Neuronal stem cell (in vitro differentiated cells): Measurements from ENCODE around the gene SLC7A5.
A peak's percentile ranks its signal among the peaks of the same experiment; 100 is the strongest.
"Not testable (repeated sequence)": the region's sequence is repeated elsewhere in the genome, so short reads cannot be mapped to it uniquely, and the experiment has no call there.

Experiments used
- DNase-seq: peaks from one replicate; pipeline ENCODE4 v3.0.0-alpha.2; 2013; ENCODE audit warnings: low spot score
- H2AFZ ChIP-seq: one replicate; pipeline ENCODE4 v1.6.1; 2013; ENCODE audit warnings: mild to moderate bottlenecking, low read length, inconsistent platforms
- H2AK5ac ChIP-seq: 2 replicates; pipeline ENCODE4 v1.6.1; 2013; ENCODE audit warnings: low read depth, mild to moderate bottlenecking, inconsistent platforms, low read length, moderate library complexity, mixed read lengths
- H2BK120ac ChIP-seq: 2 replicates; pipeline ENCODE4 v1.6.1; 2013; ENCODE audit warnings: low read depth, mild to moderate bottlenecking, inconsistent platforms, low read length, moderate library complexity, mixed read lengths
- H2BK12ac ChIP-seq: one replicate; pipeline ENCODE4 v1.6.1; 2013; ENCODE audit warnings: low read length, inconsistent platforms
- H2BK15ac ChIP-seq: 2 replicates; pipeline ENCODE4 v1.6.1; 2013; ENCODE audit warnings: mild to moderate bottlenecking, low read length, inconsistent platforms, mixed read lengths
- H2BK5ac ChIP-seq: one replicate; pipeline ENCODE4 v1.6.1; 2013; ENCODE audit warnings: inconsistent platforms, mild to moderate bottlenecking, low read length, moderate library complexity
- H3K14ac ChIP-seq: one replicate; pipeline ENCODE4 v1.6.1; 2013; ENCODE audit warnings: low read length, inconsistent platforms
- H3K18ac ChIP-seq: 2 replicates; pipeline ENCODE4 v1.6.1; 2013; ENCODE audit warnings: low read length, inconsistent platforms
- H3K23ac ChIP-seq: 2 replicates; pipeline ENCODE4 v1.6.1; 2013; ENCODE audit warnings: low read depth, mild to moderate bottlenecking, mixed read lengths, low read length, inconsistent platforms; ENCODE audit not compliant: poor library complexity
- H3K27ac ChIP-seq: replicated peaks from 3 replicates; pipeline ENCODE4 v1.5.1; 2013; ENCODE audit warnings: low read length, inconsistent platforms
- H3K27me3 ChIP-seq, 3 experiments: 2 replicates each; pipeline ENCODE4 v1.6.1; 2013; ENCODE audit warnings: low read length in 3 of 3, mild to moderate bottlenecking in 2 of 3, inconsistent platforms in 1 of 3, low read depth in 1 of 3, mixed read lengths in 1 of 3, moderate library complexity in 1 of 3; ENCODE audit not compliant: control insufficient read depth in 3 of 3, insufficient read depth in 3 of 3
- H3K36me3 ChIP-seq, 2 donors: replicated peaks in 1 of 2; 2 replicates each; pipeline ENCODE4 v1.6.1; 2013; ENCODE audit warnings: low read length in 2 of 2; ENCODE audit not compliant: control insufficient read depth in 2 of 2, insufficient read depth in 2 of 2
- H3K4ac ChIP-seq: 2 replicates; pipeline ENCODE4 v1.6.1; 2013; ENCODE audit warnings: inconsistent platforms, mild to moderate bottlenecking, low read length, moderate library complexity
- H3K4me1 ChIP-seq, 2 donors: 1 replicate in 1 of 2; 2 replicates in 1 of 2; pipeline ENCODE4 v1.6.1; 2013; ENCODE audit warnings: low read length in 2 of 2, low read depth in 1 of 2; ENCODE audit not compliant: control insufficient read depth in 2 of 2, insufficient read depth in 1 of 2
- H3K4me2 ChIP-seq: one replicate; pipeline ENCODE4 v1.6.1; 2013; ENCODE audit warnings: mild to moderate bottlenecking, low read length, inconsistent platforms; ENCODE audit not compliant: insufficient read depth, poor library complexity, severe bottlenecking
- H3K4me3 ChIP-seq, 2 donors: 2 replicates each; pipeline ENCODE4 v1.5.1; 2013; ENCODE audit warnings: low read length in 2 of 2, mild to moderate bottlenecking in 2 of 2, inconsistent platforms in 1 of 2, moderate library complexity in 1 of 2
- H3K79me1 ChIP-seq: one replicate; pipeline ENCODE4 v1.6.1; 2013; ENCODE audit warnings: low read depth, mild to moderate bottlenecking, inconsistent platforms, low read length, moderate library complexity
- H3K9ac ChIP-seq: one replicate; pipeline ENCODE4 v1.6.1; 2013; ENCODE audit warnings: mild to moderate bottlenecking, low read depth, low read length, inconsistent platforms; ENCODE audit not compliant: poor library complexity
- H3K9me3 ChIP-seq, 2 donors: replicated peaks in 1 of 2; 2 replicates each; pipeline versions ENCODE3 to v1.6.1; 2013; ENCODE audit warnings: low read length in 2 of 2, mild to moderate bottlenecking in 2 of 2, inconsistent platforms in 1 of 2, low read depth in 1 of 2, mixed read lengths in 1 of 2, moderate library complexity in 1 of 2; ENCODE audit not compliant: control insufficient read depth in 2 of 2, insufficient read depth in 1 of 2
- H4K8ac ChIP-seq: one replicate; pipeline ENCODE4 v1.6.1; 2013; ENCODE audit warnings: low read depth, mild to moderate bottlenecking, inconsistent platforms, low read length, moderate library complexity
- H4K91ac ChIP-seq: one replicate; pipeline ENCODE4 v1.6.1; 2013; ENCODE audit warnings: low read length, low read depth, mild to moderate bottlenecking, inconsistent platforms; ENCODE audit not compliant: poor library complexity
- WGBS, 2 donors: extraction: QIAGEN DNeasy Blood & Tissue Kit; methylation state at CpG; one replicate each; pipeline ENCODE4 v1.1.7; 2013; ENCODE audit warnings: missing lambda C conversion rate in 2 of 2, mixed read lengths in 1 of 2; ENCODE audit not compliant: insufficient read length in 2 of 2, insufficient replicate concordance in 1 of 2; ENCODE audit errors: extremely low coverage in 2 of 2; 5-methylcytosine and 5-hydroxymethylcytosine counted together

Gene SLC7A5

DNA sequence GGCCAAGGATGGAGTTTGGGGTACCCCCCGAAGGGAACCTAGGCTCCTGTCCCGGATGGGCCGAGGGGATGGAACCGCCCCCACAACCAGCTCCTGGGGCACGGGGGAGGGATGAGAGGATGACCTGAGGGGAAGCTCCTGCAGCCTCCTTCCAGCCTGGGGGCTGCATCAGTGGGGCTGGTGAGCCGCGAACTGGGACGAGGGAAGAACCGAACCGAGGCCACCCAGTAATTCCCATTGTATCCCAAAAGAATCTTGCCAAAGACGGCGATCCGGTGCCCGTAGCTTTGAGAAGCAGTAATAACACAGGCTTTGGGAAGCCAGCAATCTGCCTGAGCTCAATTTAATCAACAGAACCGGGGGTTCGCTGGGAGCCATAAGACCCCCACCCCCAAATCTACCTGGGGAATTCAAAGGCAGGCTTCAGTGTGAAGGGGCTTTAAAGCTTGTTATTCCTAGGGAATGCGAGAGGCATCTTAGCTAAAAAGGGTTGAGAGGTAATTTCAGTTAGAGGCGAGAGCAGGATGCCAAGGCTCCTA, 641 bp upstream of the SLC7A5 start:
- H3K79me1 ChIP-seq, H2BK120ac ChIP-seq, H4K91ac ChIP-seq, DNase-seq, H2AK5ac ChIP-seq, H2BK12ac ChIP-seq, H3K4ac ChIP-seq, H3K9ac ChIP-seq, H2BK5ac ChIP-seq, H3K14ac ChIP-seq, H3K36me3 ChIP-seq, H4K8ac ChIP-seq, H3K4me2 ChIP-seq, H3K23ac ChIP-seq, H3K4me3 ChIP-seq, H3K9me3 ChIP-seq, H2BK15ac ChIP-seq: not testable (repeated sequence)
- Histone ChIP-seq H3K27ac (peak overlapping the region; percentile 15), H2AFZ (peak overlapping the region; percentile 91), H3K27me3 (peaks cover 0 to 14% (median 6%) of the 10 kb centered on the region in 3 experiments), H3K4me1 (peaks cover 0 to 13% of the 10 kb centered on the region in 2 donors), H3K18ac (peak overlapping the region; percentile 35)
- no CpG with 5 or more reads among the region's 18 CpGs for WGBS, 2 donors

DNA sequence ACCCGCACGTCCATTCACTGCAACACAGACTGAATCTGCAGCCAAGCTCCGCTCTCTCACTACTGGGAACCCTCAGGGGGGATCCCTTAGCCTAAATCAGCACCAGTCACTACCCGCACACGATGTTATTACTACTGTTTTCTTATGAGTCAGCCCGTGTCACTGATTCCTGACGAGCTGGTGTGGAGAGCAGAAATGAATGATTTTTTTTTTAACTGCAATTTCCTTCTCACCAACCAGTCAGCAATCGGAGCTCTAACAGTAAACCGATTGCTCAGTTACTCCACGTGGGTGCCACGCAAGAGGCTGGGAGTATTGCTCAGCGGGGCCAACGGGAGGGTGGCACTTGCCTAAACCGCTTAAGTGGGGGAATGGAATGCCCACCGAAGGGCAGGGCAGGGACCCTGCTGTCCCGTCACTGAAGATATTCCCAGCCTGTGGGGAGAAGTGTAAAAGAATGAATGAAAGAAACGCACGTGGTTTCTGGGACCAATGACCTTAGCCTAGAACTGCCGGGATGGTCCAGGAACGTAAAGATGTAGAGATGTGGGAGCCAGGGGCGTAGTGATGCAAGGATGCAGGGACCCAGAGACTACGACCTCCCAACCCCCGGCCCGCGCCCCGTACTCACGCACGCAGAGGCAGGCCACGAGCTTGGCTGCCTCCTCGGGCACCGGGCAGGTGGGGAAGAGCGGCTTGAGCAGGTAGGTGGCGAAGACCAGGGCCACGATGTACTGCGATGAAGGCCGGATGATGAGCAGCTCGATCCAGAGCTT, 865 bp downstream of the SLC7A5 start:
- Histone ChIP-seq H3K9ac (peak overlapping the region; percentile 85), H2AFZ (peak overlapping the region; percentile 91), H3K4me2 (peak overlapping the region; percentile 85), H3K4me1 (peaks cover 0 to 13% of the 10 kb centered on the region in 2 donors), H3K18ac (peak overlapping the region; percentile 80), H3K4me3 (peak overlapping the region; percentile 73 to 93)
- H2BK12ac ChIP-seq, H4K91ac ChIP-seq, H2BK15ac ChIP-seq, DNase-seq, H3K27ac ChIP-seq, H2BK120ac ChIP-seq, H3K4ac ChIP-seq, H3K23ac ChIP-seq, H2BK5ac ChIP-seq, H3K36me3 ChIP-seq, H3K9me3 ChIP-seq, H3K27me3 ChIP-seq, H3K14ac ChIP-seq, H3K79me1 ChIP-seq, H2AK5ac ChIP-seq, H4K8ac ChIP-seq: not testable (repeated sequence)
- WGBS, 2 donors = no CpG with 5 or more reads among the region's 37 CpGs

DNA sequence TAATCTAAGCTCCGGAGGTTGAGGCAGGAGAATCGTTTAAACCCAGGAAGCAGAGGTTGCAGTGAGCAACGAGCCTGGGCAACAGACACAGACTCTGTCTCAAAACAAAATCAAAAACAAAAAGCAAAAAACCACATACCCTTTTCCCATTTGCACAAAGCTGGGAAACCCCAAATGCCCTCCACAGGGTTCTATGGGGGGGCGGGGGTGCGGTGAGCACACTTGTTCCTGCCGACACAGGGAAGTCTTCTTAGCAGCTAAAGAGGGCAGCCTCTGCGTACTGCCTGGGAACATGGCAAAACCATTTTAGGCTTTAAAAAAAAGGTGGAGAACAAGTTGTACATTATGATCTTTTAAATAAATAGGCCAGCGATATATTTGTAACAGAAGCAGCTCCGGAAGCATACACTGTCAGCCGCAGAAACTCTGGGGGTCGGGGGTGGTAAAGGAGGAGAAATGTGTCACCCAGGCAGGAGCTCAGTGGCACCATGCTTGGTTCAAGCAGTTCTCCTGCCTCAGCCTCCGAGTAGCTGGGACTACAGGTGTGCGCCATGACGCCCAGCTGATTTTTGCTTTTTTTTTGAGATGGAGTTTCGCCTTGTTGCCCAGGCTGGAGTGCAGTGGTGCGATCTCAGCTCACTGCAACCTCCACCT, 3.3 kb downstream of the SLC7A5 start:
- not testable (repeated sequence) for H3K4ac ChIP-seq, H2BK120ac ChIP-seq, H3K27me3 ChIP-seq, H3K9ac ChIP-seq, H3K9me3 ChIP-seq, H3K36me3 ChIP-seq, H2BK5ac ChIP-seq, H3K23ac ChIP-seq, H4K91ac ChIP-seq, H3K14ac ChIP-seq, H3K4me1 ChIP-seq, H2BK12ac ChIP-seq, H3K4me3 ChIP-seq, DNase-seq, H2AFZ ChIP-seq, H3K18ac ChIP-seq, H4K8ac ChIP-seq, H3K4me2 ChIP-seq, H3K79me1 ChIP-seq, H2BK15ac ChIP-seq, H2AK5ac ChIP-seq, H3K27ac ChIP-seq
- no CpG with 5 or more reads among the region's 16 CpGs for WGBS, 2 donors

DNA sequence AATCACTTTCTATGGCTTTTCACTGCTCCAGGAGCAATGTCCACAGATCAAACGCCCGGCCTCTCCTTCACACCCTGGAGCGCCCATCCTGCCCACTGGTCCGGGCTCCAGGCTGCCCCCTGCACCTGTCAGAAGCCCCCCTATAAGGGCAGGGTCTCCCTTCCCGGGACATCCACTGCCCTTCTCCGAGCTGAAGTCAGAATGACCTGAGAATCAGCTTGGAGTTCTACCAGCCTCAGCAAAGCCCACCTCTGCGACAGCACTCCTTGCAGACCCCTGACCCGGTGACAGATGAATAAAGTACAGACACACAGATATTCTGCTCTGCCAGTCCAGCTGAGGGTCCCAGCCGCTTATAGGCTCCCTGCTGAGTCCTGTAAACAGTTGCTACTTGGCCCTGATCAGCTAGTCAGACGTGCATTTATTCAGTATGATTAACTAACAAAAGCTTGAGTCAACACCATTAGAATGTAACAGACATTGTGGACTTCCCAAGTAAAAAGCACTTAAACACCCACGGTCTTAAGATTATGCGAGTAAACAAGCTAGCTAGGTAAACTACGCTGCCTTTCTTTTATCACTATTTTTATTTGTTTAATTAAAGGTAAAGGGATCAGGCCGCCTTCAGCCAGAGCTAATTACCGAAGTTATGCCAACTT, 4.8 kb downstream of the SLC7A5 start:
- no peak overlapping the region for H2BK15ac ChIP-seq
- H3K4me1 ChIP-seq = peaks cover 5 to 7% of the 10 kb centered on the region in 2 donors
- no peak overlapping the region for H3K4me2 ChIP-seq
- H3K9me3 ChIP-seq = no peaks in the 10 kb centered on the region
- WGBS, 2 donors = no CpG with 5 or more reads among the region's 15 CpGs
- H3K9ac ChIP-seq = no peak overlapping the region
- no peak overlapping the region for H3K4ac ChIP-seq
- H4K91ac ChIP-seq = no peak overlapping the region
- DNase-seq = no peak
- H4K8ac ChIP-seq = no peak overlapping the region
- no peak overlapping the region for H3K23ac ChIP-seq
- no peak overlapping the region for H3K18ac ChIP-seq
- no peak overlapping the region for H2BK12ac ChIP-seq
- no peak overlapping the region for H3K27ac ChIP-seq
- H3K79me1 ChIP-seq = peaks cover 3% of the 10 kb centered on the region
- H3K14ac ChIP-seq = no peak overlapping the region
- no peak overlapping the region for H2BK5ac ChIP-seq
- peaks cover 0 to 8% (median 0%) of the 10 kb centered on the region in 3 experiments for H3K27me3 ChIP-seq
- H2AFZ ChIP-seq = no peak overlapping the region
- no peaks in the 10 kb centered on the region for H3K36me3 ChIP-seq
- H2AK5ac ChIP-seq = no peak overlapping the region
- no peak overlapping the region for H2BK120ac ChIP-seq
- no peak overlapping the region for H3K4me3 ChIP-seq
